Neural cell (in vitro differentiated cells): ENCODE results near the gene TMEM185B. TPM values are rescaled to one million over a fixed set of nuclear protein-coding genes. Genes with fewer than 3 reads are reported as not detected.

Experiments used
- H2AFZ ChIP-seq: fragments of 200-600, 300-800 bp; sonication (generic), shearing (Covaris generic); 2 replicates; pipeline ENCODE4 v1.6.0; 2014; ENCODE audit warnings: low read depth, mild to moderate bottlenecking, antibody characterized with exemption, low read length, moderate library complexity
- H3F3A ChIP-seq: fragments of 200-600 bp; shearing (Covaris generic); 2 replicates; pipeline ENCODE4 v1.6.1; 2016; ENCODE audit warnings: mild to moderate bottlenecking, moderate library complexity, mixed read lengths, antibody characterized with exemption, low read length; ENCODE audit not compliant: insufficient read depth, poor library complexity, severe bottlenecking
- H3K27ac ChIP-seq: fragments of 200-600, 300-800 bp; sonication (generic), shearing (Covaris generic); 2 replicates; pipeline ENCODE4 v1.5.1; 2014; ENCODE audit warnings: mild to moderate bottlenecking, low read length, moderate library complexity
- H3K27me3 ChIP-seq: fragments of 300-800, 200-600 bp; sonication (generic), shearing (Covaris generic); 2 replicates; pipeline ENCODE4 v1.6.0; 2014; ENCODE audit warnings: mild to moderate bottlenecking, low read depth, low read length, moderate library complexity; ENCODE audit not compliant: insufficient read depth
- H3K36me3 ChIP-seq: fragments of 300-800, 200-600 bp; sonication (generic), shearing (Covaris generic); 2 replicates; pipeline ENCODE4 v1.5.1; 2014; ENCODE audit warnings: mild to moderate bottlenecking, antibody characterized with exemption, low read length, moderate library complexity; ENCODE audit not compliant: insufficient read depth
- H3K4me2 ChIP-seq: fragments of 300-800, 200-600 bp; sonication (generic), shearing (Covaris generic); 2 replicates; pipeline ENCODE4 v1.6.0; 2014; ENCODE audit warnings: mild to moderate bottlenecking, low read length
- H3K4me3 ChIP-seq: fragments of 300-800, 200-600 bp; sonication (generic), shearing (Covaris generic); 2 replicates; pipeline ENCODE4 v1.5.1; 2014; ENCODE audit warnings: mild to moderate bottlenecking, low read length, moderate library complexity
- H3K79me2 ChIP-seq: fragments of 200-600 bp; shearing (Covaris generic); replicated peaks from 2 replicates; pipeline ENCODE4 v1.6.0; 2014; ENCODE audit warnings: mild to moderate bottlenecking, low read length, moderate library complexity; ENCODE audit not compliant: insufficient read depth
- H3K9ac ChIP-seq: fragments of 300-800, 200-600 bp; sonication (generic), shearing (Covaris generic); 2 replicates; pipeline ENCODE4 v1.6.1; 2016; ENCODE audit warnings: mild to moderate bottlenecking, low read length, mixed read lengths
- H3K9me2 ChIP-seq: fragments of 200-600 bp; shearing (Covaris generic); 2 replicates; pipeline ENCODE4 v1.6.1; 2016; ENCODE audit warnings: mild to moderate bottlenecking, low read length, mixed read lengths; ENCODE audit not compliant: insufficient read depth
- H3K9me3 ChIP-seq: fragments of 200-600, 300-800 bp; sonication (generic), shearing (Covaris generic); 2 replicates; pipeline ENCODE4 v1.6.1; 2016; ENCODE audit warnings: mild to moderate bottlenecking, mixed run types, low read length, moderate library complexity, mixed read lengths
- H4K20me1 ChIP-seq: fragments of 200-600 bp; shearing (Covaris generic); 2 replicates; pipeline ENCODE4 v1.6.1; 2016; ENCODE audit warnings: mild to moderate bottlenecking, mixed run types; ENCODE audit not compliant: insufficient read depth
- EP300 ChIP-seq: fragments of 450-650 bp; conservative IDR thresholded peaks from 2 replicates; pipeline ENCODE4 v1.6.1; 2014; ENCODE audit warnings: antibody characterized with exemption, mild to moderate bottlenecking, moderate library complexity; ENCODE audit not compliant: poor library complexity, severe bottlenecking
- EZH2 ChIP-seq: fragments of 200-600, 300-800 bp; shearing (Covaris generic), sonication (generic); IDR thresholded peaks from 2 replicates; pipeline ENCODE4 v1.6.1; 2014; ENCODE audit warnings: antibody characterized with exemption, low read length, borderline replicate concordance, mild to moderate bottlenecking; ENCODE audit not compliant: insufficient read depth, poor library complexity, severe bottlenecking
- MXI1 ChIP-seq: fragments of 450-650 bp; conservative IDR thresholded peaks from 2 replicates; pipeline ENCODE4 v1.6.1; 2014; ENCODE audit warnings: antibody characterized with exemption, mild to moderate bottlenecking; ENCODE audit not compliant: poor library complexity, severe bottlenecking
- POLR2AphosphoS5 ChIP-seq: IDR thresholded peaks from 2 replicates; pipeline ENCODE4 v1.6.1; 2012
- RAD21 ChIP-seq: fragments of 450-650 bp; conservative IDR thresholded peaks from 2 replicates; pipeline ENCODE4 v1.6.1; 2014; ENCODE audit warnings: antibody characterized with exemption, mild to moderate bottlenecking, moderate library complexity
- SMC3 ChIP-seq: fragments of 450-650 bp; conservative IDR thresholded peaks from 2 replicates; pipeline ENCODE4 v1.6.1; 2014; ENCODE audit warnings: antibody characterized with exemption, mild to moderate bottlenecking, moderate library complexity; ENCODE audit not compliant: poor library complexity
- TAF1 ChIP-seq: IDR thresholded peaks from 2 replicates; pipeline ENCODE4 v1.6.1; 2012; ENCODE audit warnings: low read depth
- polyA plus RNA-seq: library from polyadenylated mRNA; depleted of rRNA; stranded (reverse); fragments of >200 nt; gene quantifications from 2 replicates; pipeline ENCODE4 v1.2.3, GENCODE V29; 2014
- TF ChIP-seq, protein P1 (sequence below): fragments of 450-650 bp; IDR thresholded peaks from 2 replicates; pipeline ENCODE4 v1.5.1; 2014; ENCODE audit warnings: antibody characterized with exemption, mild to moderate bottlenecking, moderate library complexity; ENCODE audit not compliant: poor library complexity, severe bottlenecking
- TF ChIP-seq, protein P2 (sequence below): IDR thresholded peaks from 2 replicates; pipeline ENCODE4 v1.6.1; 2012; ENCODE audit warnings: borderline replicate concordance

The TMEM185B gene
- polyA plus RNA-seq, 1 donor from 2014 or later, result 4.4 TPM

DNA sequence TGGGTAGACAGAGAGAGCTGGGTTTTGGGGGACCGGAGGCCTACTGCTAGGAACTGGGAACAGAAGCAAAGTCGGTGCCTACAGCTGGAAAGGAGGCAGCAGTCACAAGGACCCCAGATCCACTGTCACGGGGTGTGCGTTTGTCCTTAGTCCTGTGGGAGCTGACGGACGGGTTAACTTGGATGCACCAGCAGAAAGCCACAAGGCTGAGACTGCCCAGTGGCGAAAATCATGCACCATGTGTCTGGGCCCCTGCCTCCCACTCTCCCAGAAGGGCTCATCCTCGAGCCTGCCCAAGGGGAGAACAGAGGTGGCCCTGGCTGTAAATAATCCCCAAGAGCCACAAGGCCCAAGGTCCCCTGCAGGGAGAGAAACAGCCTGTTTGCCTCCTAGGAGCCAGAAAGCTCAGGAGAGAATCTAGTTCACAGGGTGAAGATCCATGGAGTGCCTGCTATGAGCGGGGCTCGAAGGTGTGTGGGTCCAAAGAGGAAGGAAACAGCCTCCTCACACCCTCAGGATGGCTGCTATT, 17.8 kb upstream of the TMEM185B start:
- TF ChIP-seq POLR2AphosphoS5, result no peak
- no peak for TF ChIP-seq SMC3
- TF ChIP-seq EP300, result no peak
- TF ChIP-seq RAD21, result no peak
- no peak for TF ChIP-seq TAF1
- TF ChIP-seq, protein P1, sequence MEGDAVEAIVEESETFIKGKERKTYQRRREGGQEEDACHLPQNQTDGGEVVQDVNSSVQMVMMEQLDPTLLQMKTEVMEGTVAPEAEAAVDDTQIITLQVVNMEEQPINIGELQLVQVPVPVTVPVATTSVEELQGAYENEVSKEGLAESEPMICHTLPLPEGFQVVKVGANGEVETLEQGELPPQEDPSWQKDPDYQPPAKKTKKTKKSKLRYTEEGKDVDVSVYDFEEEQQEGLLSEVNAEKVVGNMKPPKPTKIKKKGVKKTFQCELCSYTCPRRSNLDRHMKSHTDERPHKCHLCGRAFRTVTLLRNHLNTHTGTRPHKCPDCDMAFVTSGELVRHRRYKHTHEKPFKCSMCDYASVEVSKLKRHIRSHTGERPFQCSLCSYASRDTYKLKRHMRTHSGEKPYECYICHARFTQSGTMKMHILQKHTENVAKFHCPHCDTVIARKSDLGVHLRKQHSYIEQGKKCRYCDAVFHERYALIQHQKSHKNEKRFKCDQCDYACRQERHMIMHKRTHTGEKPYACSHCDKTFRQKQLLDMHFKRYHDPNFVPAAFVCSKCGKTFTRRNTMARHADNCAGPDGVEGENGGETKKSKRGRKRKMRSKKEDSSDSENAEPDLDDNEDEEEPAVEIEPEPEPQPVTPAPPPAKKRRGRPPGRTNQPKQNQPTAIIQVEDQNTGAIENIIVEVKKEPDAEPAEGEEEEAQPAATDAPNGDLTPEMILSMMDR, result no peak
- TF ChIP-seq MXI1, result no peak
- no peak for TF ChIP-seq EZH2
- TF ChIP-seq, protein P2, sequence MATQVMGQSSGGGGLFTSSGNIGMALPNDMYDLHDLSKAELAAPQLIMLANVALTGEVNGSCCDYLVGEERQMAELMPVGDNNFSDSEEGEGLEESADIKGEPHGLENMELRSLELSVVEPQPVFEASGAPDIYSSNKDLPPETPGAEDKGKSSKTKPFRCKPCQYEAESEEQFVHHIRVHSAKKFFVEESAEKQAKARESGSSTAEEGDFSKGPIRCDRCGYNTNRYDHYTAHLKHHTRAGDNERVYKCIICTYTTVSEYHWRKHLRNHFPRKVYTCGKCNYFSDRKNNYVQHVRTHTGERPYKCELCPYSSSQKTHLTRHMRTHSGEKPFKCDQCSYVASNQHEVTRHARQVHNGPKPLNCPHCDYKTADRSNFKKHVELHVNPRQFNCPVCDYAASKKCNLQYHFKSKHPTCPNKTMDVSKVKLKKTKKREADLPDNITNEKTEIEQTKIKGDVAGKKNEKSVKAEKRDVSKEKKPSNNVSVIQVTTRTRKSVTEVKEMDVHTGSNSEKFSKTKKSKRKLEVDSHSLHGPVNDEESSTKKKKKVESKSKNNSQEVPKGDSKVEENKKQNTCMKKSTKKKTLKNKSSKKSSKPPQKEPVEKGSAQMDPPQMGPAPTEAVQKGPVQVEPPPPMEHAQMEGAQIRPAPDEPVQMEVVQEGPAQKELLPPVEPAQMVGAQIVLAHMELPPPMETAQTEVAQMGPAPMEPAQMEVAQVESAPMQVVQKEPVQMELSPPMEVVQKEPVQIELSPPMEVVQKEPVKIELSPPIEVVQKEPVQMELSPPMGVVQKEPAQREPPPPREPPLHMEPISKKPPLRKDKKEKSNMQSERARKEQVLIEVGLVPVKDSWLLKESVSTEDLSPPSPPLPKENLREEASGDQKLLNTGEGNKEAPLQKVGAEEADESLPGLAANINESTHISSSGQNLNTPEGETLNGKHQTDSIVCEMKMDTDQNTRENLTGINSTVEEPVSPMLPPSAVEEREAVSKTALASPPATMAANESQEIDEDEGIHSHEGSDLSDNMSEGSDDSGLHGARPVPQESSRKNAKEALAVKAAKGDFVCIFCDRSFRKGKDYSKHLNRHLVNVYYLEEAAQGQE, result no peak
- no peaks in the 10 kb centered on the region for H3K36me3 ChIP-seq
- H3K9ac ChIP-seq, result no peak overlapping the region
- no peak overlapping the region for H2AFZ ChIP-seq
- no peak overlapping the region for H3K27ac ChIP-seq
- no peaks in the 10 kb centered on the region for H3K27me3 ChIP-seq
- no peaks in the 10 kb centered on the region for H3K79me2 ChIP-seq
- H3K4me3 ChIP-seq, result no peak overlapping the region
- no peaks in the 10 kb centered on the region for H3K9me2 ChIP-seq
- no peaks in the 10 kb centered on the region for H4K20me1 ChIP-seq
- H3F3A ChIP-seq, result no peaks in the 10 kb centered on the region
- H3K4me2 ChIP-seq, result no peak overlapping the region
- H3K9me3 ChIP-seq, result no peaks in the 10 kb centered on the region

DNA sequence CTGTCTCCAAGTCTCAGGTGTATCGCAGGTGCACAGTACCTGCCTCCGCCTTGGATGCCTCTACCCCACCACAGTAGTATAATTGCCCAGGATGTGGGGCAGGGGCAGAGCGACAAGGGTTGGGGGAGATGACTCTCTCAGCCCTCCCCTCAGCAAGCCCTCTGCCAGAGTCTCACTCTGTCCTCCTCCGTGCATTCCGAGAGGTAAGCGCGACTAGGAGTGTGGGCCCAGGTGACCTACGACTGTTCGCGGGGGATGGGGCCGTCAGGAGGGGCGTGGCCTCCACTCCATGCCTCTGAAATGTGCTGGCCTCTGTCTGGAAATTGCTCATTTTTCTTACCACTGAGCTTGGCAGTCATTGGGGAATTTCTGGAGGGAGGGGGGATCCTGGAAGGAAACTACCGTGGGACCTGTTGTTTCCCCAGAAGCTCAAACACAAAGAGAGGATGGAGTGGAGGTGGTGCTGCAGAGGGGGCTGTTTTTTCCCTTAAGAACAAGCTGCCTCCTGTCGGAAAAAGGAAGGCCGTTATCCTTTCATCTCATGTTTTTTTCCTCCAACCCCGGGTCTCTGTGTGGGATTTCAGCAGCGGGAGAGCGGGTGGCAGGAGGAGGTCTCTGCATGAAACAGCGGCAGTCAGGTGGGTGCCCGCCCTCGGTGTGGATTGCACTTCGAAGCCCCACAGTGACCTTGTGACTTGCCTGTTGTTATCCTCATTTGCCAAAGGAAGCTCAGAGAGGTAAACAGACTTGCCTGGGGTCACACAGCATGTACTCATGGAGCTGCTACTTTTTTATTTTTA, 16.5 kb upstream of the TMEM185B start:
- Histone ChIP-seq H3K9me2 (no peaks in the 10 kb centered on the region), H3K27ac (no peak overlapping the region), H2AFZ (no peak overlapping the region), H3K79me2 (no peaks in the 10 kb centered on the region), H3F3A (no peaks in the 10 kb centered on the region), H3K9me3 (no peaks in the 10 kb centered on the region), H3K36me3 (no peaks in the 10 kb centered on the region), H4K20me1 (no peaks in the 10 kb centered on the region), H3K4me3 (no peak overlapping the region), H3K9ac (no peak overlapping the region), H3K4me2 (no peak overlapping the region), H3K27me3 (no peaks in the 10 kb centered on the region)
- TF ChIP-seq MXI1, result no peak
- TF ChIP-seq EZH2, result no peak
- no peak for TF ChIP-seq EP300
- no peak for TF ChIP-seq RAD21
- TF ChIP-seq POLR2AphosphoS5, result no peak
